GM19455 (cell line): Measurements from ENCODE around the gene PIGM.

Source experiments
- ATAC-seq: cut with Tn5 transposase; IDR thresholded peaks from one replicate; pipeline ENCODE4 v1.9.1; 2021; ENCODE audit not compliant: unreplicated experiment

PIGM gene

DNA sequence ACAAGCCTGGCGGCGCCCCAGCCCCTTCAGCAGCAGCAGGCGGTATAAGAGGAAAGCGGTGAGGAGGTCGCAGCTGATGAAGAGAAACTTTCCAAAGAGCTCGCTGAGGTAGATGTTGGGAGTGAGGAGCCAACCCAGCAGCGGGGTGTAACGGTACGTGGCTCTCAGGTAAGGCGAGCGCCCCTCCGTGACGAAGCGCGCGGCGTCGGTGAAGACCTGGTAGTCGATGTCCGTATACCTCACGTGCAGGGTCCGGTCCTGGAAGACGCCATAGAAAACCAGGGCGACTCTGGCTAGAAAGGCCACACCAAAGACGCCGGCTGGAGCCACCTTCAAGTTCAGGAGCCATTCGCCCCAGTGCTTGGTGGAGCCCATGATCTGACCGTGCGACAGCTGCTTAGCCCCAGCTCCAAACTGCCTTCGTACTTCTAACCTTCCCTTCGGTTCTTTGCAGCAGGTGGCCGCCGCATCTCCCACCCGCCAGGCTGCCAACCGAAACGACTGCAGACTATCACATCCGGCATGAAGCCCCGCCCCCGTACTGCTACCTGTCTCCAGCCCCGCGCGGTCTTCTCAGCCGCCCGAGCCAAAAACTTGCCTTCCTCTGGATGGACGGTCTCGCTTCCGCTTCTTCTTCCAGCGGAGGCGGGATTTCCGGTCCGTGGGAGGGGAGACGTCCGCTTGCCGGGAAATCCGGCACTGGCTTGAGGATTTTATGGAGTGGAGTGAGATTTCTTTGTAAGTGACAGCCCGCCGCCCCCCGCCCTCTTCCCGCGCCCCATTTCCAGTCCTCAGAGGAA lies at the start of gene PIGM:
Gene PIGM (minus strand): TSS at position 626 of the 800 bp plus-strand sequence. CDS start 251 bp downstream, at position 375.
- ATAC-seq: peak; percentile 93

DNA sequence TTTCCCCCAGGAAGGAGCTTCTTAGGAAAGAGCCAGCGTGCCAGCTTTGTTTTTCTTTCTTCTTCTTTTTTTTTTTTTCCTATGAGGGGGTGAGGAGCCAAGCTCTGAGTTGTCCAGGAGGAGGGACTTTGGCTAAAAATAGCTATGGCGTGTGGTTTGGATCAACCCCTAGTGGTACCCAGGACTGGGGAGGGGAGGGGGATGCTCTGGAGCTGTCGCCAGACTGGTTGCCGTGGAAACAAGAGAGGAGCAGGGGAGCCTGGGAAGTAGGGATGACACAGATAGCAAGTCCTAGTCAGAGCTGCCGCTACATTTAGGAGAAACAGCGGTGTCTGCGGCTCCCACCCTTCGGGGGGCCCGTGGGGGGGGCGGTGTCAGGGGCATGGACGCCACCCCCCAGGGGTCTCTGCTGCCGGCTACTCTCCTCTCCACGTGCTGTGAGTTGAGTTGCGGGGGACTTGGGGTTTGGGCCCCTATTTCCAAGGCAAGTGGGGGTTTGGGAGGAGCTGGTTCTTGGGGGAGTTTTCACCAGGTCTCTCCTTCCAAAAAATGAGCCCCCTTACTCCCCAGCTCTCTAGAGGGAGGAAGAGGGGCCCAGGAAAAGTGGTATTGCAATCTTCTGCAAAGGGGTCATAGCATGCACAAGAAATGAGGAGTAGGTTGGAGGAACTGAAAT lies 49.6 kb upstream of the PIGM start, which contains the start of gene KCNJ9:
Gene KCNJ9 (plus strand): TSS at position 278 of the 676 bp plus-strand sequence. CDS start 2,493 bp downstream, outside the sequence.
- ATAC-seq: no peak

DNA sequence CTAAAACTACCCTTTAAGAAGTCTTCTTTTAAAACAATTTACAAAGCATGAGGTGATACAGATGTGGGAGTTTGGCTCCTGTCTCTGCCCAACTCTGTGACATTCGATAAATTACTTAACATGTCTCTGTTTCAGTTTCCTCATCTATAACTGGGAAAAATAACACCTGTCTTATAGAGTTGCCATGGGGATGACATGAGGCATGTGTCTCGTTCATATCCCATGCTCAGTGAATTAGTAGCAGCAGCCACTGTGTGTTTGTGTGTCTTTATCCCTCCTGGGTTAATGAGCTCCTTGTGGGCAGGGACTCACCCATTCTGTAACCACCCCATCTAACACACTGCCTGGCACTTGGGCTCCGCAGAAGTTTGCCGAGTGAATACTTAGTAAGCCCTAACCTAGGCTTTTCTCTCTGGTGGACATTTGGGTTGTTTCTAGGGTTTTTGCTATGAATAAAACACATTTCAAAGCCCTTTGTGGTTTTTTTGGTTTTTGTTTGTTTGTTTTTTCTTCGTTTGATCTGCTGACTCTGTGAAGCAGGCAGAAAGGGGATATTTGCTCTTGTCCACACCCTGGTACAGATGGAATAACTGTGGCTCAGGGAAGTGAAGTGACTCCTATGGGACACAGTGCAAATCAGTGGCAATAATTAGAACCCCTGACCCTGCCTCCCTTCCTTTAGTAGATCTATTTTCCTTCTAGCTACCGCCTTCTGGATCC lies 48.8 kb upstream of the PIGM start:
- ATAC-seq: no peak

DNA sequence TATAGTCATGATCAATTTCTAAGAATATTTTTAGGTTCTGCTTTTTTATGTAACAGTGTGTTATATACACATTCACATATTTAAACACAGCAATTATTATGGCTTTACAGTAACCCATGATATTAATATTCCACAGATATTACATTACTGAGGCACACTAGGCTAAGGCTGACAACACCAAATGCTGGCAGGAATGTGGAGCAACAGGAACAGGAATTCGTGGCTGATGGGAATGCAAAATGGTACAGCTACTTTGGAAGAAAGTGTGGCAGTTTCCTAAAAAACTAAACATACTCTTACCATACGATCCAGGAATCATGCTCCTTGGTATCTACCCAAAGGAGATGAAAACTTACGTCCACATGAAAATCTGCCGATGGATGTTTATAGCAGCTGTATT lies 47.7 kb upstream of the PIGM start:
- no peak for ATAC-seq

DNA sequence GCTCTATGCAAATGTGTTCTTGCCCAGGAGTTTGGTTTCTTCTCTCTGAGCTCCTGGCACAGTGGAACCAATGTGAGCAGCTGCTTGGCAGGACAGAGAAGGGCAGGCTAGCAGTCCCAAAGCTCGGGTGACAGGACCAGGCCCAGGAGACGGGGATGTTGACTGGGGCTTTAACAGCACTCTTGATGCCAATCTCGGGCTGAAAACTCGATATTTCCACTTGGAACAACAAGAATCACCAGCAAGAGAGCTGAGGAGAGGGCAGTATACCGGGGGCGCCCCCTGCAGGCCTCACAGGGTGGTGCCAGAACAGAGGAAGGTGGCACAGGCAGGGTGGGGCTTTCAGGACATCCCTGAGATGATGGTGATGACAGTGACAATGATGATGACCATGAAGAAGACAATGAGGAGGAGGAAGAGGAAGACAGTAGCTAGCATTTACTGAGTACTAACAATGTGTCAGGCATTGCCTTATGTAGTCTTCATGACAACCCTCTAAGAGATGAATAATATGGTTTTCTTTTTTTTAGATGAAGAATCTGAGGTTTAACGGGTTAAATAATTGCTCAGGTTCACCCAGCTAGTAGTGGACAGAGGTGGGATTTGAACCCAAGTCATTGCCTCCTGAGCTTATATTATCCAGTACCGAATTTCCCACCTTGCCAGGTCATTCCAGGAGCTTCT lies 46.9 kb upstream of the PIGM start:
- ATAC-seq: peak; percentile 65

DNA sequence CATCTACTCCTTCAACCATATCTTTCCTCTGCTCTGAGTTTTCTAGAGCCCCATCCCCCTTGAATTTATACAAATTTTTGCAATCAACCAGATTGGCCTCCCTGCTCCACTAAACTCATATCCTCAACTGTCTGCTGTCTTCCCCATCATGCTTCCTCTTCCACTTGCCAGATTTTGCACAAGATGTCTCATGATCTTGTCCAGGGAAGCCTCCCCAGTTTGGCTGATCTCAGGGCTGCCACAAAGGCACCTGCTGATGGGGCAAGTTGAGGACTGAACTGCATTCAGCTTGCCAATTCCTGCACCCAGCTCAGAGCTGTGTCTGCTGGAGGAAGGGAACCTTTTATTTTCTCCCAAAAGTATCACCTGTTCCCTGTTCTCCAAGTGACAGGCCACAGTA lies 45.7 kb upstream of the PIGM start:
- ATAC-seq: no peak

DNA sequence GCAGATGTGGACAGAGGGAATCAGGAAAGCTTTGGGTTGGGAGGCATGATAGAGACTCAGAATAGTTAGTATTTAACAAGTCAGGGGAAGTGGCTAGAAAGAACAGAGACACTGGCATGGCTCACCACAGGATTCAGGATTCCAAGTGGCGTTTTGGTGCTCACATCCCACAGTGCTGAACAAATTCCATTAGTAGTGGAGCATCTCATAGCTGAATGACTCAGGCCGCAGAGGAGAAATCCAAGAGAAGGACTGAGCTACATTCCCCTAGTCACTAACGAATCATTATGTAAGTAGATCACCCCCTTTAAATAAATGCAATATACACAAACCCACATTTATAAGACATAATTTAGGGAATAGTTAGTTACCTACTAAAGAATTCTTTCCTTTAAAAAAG lies 44.5 kb upstream of the PIGM start:
- no peak for ATAC-seq

DNA sequence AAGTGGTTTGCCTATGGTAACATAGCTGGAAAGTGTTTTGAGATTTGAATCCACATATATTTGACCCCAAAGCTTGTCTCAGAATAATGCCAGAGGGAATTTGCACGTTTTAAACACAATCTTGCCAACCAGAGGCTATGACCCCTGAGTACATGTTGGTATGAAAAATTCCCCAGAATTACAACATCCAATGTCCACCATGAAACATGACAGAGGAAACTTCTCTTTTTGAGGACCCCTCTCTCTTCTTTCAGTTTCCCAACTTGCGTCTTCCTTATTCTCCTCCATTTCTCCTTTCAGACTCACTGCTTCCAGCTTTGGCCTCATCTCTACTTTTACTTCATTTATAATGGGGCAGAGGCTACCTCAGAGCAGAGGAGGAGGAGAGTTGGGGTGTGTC lies 44.0 kb upstream of the PIGM start:
- no peak for ATAC-seq

DNA sequence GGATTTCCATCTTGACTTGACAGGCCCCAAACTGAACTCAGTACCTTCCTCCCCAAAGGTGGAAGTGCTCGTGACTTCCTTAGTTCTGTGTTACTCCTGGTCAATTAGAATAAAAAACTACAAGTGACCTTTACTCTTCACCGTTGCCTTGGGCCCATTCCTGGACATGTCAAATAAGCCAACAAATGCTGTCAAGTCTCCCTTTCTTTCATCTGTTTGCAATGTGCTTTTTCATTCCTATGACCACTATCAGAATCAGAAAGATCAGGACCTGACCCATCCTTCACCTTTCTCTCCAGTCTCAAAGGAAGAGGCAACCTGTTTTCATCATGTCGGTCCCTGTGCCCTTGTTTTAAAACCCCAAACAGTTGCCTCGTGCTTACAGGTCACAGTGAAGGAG lies 43.1 kb upstream of the PIGM start:
- no peak for ATAC-seq

DNA sequence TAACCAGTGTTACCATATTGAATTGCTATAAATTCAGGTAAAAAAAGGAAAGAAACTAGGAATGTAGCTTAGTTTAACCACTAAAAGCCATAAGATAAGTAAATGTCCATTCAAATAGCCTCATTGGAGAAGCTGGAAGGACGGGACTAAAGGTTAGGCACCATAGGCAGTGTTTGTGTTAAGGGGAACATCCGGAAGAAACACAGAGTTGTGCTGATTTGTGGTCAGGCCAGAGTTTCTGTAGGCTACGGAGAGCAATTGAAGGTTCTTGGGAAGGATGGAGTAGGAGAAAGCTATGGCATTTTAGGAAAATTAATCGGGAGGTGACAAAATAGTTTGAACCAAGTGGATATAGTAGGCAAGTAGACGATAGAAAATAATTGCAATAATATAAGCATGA lies 39.5 kb upstream of the PIGM start:
- no peak for ATAC-seq

DNA sequence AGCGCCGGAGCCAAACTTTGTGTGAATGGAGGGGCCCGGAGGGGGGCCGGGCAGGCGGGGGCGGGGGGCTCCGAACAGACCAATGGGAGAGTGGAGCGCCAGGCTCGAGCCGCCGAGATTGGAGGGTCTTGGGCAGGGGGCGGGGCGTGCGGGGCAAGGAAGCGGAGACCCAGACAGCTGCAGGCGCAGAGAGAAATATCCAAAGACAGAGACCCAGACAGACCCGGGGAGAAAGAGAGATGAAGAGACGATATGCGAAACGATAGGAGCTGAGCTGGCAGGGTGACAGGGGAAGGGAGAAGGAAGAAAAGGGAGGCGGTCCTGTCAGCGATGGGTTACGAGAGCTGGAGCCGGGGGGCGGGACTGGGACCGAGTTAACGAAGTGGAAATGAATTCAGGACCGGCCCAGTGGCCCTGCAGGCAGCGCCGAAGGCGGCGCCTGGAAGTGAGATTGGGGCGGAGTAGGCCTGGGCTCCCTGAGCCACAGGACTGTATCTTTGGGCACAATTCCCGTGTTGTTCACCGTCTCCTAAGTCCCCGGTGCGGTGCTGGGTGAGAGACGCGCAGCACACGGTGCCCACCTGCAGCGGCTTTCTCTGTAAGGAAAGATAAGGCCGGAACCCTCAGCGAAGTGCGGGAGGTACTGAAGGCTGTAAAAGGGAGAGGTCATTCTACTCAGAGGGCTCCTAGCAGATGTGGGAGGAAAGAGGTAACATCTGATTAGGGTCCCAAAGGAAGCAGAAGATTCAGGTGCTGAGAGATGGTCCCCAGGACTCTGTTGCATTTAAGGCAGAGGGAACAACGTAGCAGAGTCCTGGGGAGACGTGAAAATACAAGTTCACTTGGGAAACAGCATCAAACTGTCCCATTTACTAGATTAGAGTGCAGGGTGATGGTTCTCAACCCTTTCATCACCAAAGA lies 38.7 kb upstream of the PIGM start:
- ATAC-seq: no peak

DNA sequence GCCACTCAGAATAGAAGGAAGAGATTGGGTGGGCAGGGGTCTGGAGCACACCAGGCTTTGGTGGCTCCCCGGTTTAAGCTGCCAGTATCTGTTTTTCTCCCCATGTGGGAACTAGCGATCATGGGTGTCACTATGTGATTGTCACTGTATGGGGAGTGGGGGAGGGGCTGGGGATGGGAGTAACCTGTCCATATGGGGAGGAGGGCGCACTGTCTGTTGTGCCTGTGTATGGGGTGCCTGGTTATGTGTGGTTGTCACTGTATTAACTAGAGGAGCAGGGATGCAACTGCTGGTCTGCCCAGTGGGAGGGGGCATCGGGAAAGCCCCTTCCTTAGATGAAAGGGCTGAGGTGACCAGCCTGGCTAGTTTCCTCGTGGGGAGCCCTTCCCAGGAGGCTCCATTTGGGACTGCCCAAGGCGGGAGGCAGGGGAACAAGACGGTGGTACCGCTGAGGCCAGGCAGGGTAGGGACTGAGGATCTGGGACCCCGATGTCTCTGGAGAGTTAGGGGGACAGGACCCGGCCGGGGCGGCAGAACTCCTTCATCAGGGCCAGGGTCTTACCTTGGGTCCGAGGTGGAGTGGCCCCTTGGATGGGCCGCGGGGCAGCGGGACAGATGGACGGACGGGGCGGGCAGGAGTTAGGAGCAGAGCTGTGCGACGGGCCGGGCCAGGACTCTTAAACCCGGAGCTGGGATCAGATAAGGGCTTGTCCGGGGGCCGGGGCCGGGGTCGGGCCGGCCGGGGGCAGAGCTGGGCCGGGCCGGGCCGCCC lies 37.9 kb upstream of the PIGM start, which contains the start of gene KCNJ10:
Gene KCNJ10 (minus strand): TSS at position 701 of the 772 bp plus-strand sequence. CDS start 27,628 bp downstream, outside the sequence.
- no peak for ATAC-seq

DNA sequence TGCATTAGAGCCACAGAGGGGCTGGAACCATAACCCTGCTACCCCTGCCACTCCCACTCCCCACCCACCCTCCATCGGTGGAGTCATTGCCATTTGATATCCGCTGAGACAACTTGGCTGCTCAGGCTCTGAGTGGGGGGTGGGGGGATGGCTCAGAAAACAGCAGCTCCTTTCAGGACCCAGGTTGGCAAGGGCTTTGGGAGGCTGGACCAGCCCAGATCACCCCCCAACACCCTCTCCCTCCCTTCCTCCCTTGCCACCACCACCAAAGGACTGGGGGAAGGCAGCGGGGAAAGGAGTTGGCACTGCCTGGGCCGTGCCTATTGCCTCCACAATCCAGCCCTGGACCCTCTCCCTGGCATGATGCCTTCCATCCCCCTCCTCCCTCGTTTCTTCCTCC lies 36.4 kb upstream of the PIGM start:
- ATAC-seq: no peak

DNA sequence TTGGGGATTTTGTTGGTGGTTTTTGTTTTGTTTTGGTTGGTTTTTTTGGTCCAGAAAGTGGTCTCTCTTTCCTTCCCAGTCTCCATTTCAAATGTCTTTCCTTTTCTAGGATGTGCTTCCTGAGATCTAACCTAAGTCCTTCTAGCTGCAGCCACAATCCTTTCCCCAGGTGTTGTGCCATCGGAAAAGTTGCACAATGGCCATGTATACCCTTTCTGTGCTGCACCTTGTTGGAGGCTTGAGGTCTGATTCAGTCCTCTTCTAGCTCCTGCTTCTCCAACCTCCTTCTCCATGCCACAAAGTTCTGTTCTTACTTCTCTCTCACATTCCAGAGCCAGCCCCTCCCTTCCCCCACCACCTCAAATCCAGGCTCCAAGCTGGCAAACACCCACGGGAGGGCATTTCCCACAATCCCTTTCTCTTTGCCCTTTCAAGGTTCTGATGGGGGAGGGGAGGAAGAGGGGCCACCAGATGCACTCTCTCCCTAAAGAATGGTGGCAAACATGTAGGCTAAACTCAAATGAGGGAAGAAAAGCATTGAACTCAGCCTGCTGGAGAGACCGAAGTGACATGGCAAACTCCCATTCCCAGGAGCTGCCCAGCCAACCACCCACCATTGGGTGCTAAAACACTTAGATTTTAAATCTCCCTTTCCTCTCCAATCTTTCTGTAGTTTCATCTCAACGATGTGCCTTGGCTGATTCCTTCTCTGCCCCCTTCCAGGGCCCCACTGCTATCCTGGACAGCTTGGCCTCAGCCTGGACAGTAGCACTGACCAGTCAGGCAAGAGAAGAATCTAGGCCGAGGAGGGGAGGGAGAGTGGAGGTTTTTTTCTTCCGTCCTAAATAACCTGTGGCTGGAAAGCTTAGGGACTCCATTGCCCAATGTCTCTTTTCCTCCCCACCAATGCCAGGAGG lies 35.3 kb upstream of the PIGM start:
- ATAC-seq: no peak

DNA sequence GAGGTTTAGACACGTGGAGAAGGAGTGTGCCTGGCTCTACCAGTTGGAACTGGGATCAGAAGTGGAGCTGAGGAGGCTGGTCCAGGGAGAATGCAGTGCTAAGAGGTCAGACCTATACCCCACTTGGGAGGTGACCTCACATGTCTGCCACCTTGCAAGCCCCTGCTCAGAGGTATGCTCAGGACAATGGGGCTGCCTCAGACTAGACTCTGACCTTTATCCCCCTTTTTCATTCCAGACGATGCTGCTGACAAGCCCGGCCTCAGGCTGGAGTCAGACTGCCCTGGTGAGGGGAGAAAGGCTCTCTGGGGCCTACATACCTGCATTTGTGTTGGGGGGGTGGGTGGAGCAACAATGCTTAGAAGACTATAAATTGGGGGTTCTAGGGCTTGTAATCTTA lies 33.0 kb upstream of the PIGM start:
- no peak for ATAC-seq

DNA sequence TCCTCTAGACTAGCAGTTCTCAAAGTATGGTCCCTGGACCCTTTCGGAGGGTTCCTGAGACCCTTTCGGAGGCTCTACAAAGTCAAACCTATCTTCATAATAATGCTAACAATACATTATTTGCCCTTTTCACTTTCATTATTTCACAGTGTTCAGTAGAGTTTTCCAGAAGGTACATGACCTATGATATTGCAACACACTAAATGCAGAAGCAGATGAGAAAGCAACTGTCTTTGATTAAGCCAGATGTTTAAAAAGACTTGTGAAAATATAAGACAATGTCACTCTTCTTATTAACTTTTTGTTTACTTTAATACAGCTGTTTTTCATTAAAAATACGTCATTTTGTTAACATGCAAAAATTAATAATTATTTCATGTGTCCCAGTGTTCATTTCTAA lies 32.4 kb upstream of the PIGM start:
- ATAC-seq: no peak

DNA sequence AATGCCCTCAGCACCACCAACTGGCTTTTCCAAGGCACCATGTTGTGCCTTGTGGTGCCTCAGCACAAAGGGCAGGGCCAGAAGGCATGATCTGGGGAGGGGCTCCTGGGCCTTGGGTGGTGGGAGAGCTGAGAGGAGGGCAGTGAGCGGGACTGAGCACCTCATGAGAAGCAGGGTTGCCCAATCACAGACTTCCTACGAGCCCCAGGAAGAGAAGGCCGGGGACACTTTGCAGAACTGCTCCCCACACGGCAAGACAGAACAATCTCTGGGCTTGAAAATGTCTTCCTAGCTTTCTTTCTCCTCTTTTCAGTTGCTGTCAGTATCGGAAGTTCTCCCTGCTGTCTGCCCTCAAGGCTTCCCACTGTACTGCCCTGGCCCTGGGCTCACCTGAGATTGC lies 31.4 kb upstream of the PIGM start:
- ATAC-seq: no peak

DNA sequence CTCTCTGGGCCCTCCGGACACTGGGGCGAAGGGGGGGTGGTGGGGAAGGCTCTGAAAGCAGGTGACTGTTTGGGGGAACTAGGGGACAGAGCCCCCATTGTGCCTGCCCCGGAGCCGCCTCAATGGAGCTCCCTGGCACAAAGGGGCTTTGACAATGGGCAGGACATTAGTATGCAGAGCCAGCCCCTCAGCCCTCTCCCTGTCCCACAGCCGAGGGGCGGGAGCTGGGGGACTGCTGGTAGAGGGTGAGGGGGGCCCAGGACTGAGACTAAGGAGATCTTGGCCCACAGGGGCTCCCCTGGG lies 30.4 kb upstream of the PIGM start:
- ATAC-seq: no peak
